ENCODE measurements around the gene NPM3.

NPM3 gene

DNA sequence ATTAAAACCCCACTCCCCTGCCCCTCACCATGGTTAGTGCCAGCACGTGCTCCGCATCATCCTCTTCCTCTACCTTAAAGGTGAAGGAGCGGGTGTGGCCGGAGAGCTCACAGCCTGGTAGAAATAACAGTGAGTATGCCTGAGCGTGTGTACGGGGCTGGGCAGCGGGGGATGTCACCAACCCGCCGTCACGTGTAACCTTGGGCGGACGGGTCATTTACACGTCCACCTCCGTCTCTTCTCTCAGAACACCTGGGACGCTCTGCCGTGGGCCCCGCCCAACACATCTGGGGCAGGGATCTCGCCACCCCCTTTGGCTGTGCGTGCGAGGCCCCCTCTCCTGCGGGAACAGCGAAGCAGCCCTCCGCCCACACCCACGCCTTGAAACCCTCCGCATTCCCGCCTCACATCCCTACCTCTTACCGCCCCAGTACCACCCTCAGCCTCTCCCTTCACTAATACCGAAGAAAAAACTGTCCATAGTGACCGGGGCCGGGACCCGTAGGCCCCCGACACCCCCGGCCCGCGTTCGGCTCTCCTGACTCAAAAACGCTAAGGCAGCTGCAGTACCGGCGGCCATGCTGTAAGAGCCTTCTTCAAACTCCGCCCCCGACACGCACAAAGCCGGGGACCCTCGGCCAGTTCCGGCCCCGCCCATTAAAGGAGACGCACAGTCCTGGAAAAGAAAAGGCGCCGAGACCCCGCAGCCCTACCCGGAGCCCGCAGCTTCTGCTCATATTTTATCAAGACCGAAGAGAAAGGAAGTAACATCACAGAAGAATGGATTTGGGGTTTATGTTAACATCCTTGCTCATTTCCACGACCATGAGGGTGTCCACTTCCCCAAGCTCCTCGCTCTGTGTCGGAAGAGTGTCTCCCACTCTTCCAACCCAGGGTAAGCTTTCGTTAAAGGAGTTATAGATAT is at the start of gene NPM3:
Gene NPM3, minus strand, starts transcription at position 636 of the 925 bp plus-strand sequence. Its CDS starts 56 bp downstream, at position 580.
- peak; percentile 79 for DNase-seq (ENCODE audit: low spot score)

DNA sequence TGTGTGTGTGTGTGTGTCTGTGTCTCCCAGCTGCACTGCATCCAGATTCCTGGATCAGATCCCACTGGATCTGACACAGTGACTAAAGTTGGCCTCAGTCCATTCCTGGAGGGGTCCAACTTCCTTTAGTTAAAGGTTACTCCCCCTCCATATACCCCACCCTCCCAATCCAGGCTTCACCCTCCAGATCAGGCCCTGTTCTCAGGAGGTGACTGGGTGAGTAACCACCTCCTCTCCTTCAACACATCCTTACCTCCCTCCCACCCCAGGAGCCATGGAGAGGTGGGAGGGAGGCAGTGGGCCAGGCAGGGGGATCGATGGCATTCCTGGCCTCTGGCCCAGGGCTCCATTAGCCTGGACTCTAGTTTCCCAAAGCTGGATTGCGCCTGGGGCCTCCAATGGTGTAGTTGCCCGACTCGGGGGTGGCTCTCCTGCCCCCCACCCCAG is 49.1 kb upstream of the NPM3 start:
- no peak for DNase-seq (ENCODE audit: low spot score)

DNA sequence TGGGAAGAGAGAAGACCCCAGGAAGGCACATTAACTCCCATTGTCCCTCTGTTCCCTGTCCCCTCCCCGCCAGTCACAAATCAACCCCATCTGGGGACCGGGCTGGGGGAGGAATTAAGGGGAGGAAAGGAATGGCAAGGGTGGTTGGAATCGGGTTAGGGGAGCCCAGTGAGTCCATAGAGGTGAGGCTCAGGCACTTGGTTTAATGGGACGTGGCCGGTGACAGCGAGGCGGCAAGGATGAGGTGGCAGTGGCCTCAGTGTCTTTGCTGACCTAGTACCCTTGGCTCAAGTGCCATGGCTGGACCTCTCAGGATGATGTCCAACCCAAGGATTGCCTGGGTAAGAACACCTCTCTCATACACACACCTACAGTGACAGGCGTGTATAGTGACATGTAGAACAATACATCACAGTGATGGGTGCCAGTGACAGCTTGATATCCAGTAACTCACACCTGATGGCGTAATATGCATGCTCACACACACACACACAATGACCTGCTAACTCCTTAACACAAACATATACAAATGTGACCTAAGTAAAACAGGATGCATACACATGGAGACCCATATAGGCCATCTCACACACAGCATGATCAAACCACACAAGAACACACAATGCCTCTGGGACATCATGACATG is 48.0 kb upstream of the NPM3 start:
- no peak for DNase-seq (ENCODE audit: low spot score)

- DNase-seq (ENCODE audit: low spot score) = peak; percentile 65
These were observed 47.3 kb upstream of the NPM3 start for GRCh38 chr10:101830322-101831168.

DNA sequence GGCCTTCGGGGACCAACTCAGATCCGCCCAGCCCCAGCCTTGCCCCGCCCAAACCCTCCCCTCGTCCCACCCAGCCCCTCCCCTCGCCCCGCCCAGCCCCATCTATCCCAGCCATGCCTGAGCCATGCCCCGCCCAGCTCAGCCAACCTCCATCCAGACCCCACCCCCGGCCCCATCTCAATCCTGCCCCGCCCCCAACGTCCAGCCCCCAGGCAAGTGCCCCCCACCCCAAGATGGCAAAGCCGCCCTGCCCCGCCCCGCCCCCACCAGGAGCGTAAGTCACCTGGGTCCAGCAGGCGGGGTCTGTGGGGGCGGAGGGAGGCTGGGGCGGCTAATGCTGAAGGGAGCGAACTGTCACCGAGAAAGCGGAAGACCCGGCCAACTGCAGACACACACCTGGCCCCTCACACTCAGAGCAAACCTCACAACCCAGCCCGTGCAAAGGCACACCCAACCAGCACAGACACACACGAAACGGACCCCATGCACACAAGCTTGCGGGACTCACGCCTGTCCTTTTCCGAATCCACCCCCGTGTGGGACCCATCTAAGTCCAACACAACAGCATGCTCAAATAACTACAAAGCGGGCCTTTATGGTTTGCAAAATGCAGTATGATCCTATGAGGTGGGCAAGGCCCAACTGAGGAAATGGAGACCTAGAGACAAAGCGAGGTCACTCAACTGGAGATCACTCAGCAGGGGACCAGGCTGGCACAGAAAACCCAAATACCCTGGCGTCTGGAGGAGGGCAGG is 46.5 kb upstream of the NPM3 start:
- no peak for DNase-seq (ENCODE audit: low spot score)

- no peak for DNase-seq (ENCODE audit: low spot score)
These were observed 45.7 kb upstream of the NPM3 start for GRCh38 chr10:101828766-101829551.

GRCh38 chr10:101827919-101828600 is 44.8 kb upstream of the NPM3 start:
- no peak for DNase-seq (ENCODE audit: low spot score)

DNA sequence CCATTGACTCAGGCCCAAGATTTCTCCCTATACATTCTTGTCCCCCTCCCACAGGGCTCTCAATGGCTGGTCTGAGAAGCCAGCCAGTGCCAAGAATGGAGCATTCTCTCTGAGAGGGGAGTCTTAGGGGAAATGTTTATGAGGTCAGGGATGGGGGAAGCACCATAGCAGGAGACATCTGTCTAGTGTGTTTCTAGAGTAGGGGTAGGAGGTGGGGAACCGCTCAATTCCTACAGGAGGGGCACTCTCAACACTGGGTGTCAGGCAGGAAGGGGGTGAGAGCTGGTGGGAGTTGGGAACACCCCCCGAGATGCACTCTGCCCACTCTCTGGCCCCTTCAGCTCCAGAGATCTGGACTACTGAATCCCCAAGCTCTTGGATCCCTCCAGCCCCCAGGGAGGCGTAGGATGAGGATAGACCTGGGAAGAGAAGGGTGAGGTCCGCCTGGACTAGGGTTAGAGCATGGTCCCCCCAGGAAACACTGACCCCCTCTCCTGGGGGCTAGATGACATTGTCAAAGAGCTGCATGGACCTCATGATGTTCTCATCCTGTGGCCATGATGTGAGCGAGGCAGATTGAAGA is 43.7 kb upstream of the NPM3 start:
- no peak for DNase-seq (ENCODE audit: low spot score)

DNA sequence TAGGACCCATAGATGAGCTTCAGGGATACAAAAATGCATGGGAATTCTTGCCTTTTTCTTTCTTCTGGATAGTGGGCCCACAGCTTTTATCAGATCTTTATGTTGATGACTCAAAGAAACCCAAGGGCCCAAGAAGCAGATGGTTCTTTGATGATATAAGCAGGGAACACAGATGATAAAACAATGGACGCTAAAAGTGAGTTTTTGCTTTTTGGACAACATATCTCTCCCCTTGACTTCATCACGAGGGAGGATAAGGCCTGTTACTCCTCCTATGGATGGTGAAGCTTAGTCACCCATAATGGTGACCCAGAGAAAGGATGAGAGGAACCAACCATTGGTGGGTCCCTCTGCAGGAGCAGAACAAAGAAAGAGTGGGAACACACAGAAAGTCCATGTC is 41.5 kb upstream of the NPM3 start:
- no peak for DNase-seq (ENCODE audit: low spot score)

DNA sequence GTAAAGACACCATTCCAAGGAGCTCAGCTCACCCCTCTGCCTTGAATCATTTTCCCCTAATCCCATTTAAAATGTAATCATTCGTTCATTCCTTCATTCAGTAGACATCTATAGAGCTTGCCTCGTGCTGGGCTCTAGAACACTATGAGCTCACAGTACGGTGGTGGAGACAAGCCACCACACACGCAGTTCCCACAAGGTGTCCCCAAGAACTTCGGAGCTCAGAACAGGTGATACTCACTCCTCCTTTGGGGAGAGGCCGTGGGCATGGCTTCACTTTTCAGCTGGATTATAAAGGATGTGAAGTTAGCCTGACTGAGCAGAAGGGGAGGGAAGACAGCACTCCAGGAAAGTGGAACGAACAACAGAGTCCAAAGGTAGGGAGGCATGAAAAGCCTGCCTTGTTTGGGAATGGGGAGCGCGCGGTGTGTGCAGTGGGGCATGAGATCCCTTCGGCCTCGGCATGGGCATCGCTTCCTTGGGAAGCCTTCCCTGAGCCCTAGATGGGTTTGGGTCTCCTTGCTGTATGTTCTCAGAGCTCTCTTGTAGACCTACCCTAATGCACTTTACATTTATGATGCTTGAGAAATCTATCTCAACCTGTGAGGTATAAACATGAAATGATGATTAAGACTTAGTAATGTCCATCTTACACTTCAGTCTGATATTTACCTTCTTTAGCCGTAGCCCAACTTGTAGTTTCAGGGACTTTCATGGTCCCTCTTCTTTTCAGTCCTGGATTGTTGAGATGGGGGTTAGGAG is 35.8 kb upstream of the NPM3 start:
- DNase-seq (ENCODE audit: low spot score) = no peak

DNA sequence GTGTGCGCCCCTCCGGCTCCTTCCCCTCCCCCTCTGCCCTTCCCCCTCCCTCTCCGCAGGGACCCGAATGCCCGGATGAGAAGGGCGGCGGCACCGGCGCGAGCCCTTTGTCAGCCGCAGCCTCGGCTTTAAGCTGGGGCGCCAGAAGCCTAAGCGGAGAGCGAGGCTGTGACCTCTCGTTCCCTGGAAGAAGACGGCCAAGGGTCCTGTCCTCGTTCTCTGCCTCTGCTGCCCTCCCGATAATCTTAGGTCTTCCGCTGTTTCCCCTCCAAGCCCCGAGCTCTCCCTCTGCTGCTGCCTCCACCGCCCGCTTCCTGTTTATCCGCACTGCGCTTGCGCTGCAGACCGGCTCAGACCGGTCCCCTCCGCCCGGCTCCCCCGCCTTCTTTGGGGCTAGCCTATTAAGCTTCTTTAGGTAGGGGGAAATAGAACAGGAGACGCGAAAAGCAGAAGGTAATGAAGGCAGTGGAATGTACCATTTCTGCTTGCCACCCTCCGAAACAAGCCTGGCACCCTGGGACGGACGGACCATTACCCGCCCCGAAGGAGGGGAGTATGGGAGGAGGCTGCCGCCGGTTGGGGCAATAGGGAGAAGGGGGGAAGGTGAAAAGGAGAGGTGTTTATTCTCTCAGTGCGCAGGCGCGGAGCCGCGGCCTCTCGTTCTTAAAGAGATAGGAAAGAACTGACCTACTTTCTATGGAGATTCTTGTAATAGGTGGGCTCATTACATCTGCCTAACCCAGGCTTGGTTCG is 35.0 kb upstream of the NPM3 start, which contains the start of gene OGA:
Gene OGA, minus strand, starts transcription at position 326 of the 753 bp plus-strand sequence. CDS start 422 bp downstream, outside the sequence.
- peak; percentile 98 for DNase-seq (ENCODE audit: low spot score)

GRCh38 chr10:101817337-101818118 is 34.3 kb upstream of the NPM3 start:
- peak; percentile 91 for DNase-seq (ENCODE audit: low spot score)

DNA sequence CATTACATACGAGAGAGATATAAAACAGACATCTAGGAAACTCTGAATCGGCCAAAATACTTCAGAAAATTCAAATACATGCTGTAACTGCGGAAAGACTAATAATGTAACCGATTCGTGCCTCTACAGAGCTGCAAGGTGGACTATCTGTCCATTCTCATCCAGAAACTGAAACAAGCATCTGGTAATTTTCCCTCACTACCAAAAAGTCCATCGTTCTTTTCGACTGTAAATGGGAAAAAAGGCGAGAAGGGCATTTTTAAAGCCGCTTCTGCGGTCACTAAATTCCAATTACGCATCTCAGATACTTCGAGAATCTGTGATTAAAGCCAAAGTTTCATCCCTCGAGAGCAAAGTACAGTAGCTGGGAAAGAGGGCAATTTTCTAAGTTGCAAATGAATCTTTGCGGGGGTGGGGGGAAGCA is 33.7 kb upstream of the NPM3 start:
- no peak for DNase-seq (ENCODE audit: low spot score)

DNA sequence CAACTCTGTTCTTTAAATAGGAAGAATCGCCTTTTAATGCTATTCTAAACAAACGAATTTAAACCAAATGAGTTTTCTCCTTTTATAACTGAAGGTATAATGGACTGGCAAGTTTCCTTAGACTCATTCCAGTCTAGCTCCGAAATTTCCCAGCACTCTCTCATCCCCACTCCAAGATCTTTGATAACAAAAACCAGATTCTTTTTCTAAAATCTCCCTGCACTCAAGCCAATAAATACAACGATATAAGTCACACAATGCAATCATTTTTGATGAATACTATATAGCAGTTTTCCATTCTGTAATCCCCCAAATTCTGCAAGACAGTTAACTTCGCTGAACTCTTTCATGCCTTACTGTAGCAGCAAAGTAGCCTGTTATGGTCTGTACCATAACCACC is 33.1 kb upstream of the NPM3 start:
- DNase-seq (ENCODE audit: low spot score) = no peak

- DNase-seq (ENCODE audit: low spot score) = no peak
These were observed 31.3 kb upstream of the NPM3 start for GRCh38 chr10:101814466-101815071.

- no peak for DNase-seq (ENCODE audit: low spot score)
These were observed 29.4 kb upstream of the NPM3 start for GRCh38 chr10:101812606-101813005.

DNA sequence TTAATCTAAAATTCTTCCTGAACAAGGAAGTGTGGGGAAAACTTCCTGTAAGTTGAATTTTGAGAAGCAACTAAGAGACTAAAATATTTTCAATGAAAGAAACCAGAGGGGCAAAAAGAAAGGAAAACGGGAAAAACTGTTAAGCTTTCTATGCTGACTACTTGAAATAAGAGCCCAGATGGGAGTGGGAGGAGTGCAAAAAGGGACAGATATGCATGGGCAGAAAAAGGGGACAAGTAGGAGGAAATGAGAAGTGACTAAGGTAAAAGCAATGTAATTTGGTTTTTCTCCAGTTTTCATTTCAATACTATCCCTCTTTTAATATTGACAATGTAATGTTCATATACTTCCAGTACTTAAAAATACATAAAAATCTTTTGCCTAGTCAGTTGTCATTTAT is 23.9 kb upstream of the NPM3 start:
- DNase-seq (ENCODE audit: low spot score) = no peak

All from LoVo (cell line).